H9 (cell line): ENCODE measurements around the gene SRA1. TPM values are rescaled to one million over a fixed set of nuclear protein-coding genes. Genes with fewer than 3 reads are reported as not detected.

Source experiments
- DNase-seq: peaks from one replicate; pipeline ENCODE4 v3.0.0-alpha.2; 2017
- H2AFZ ChIP-seq: one replicate; pipeline ENCODE4 v1.6.1; 2013; ENCODE audit warnings: mild to moderate bottlenecking, low read length, control low read depth, moderate library complexity
- H2AK5ac ChIP-seq: 2 replicates; pipeline ENCODE4 v1.6.1; 2013; ENCODE audit warnings: low read length, control low read depth, mixed read lengths; ENCODE audit not compliant: insufficient read length
- H2BK120ac ChIP-seq: one replicate; pipeline ENCODE4 v1.6.1; 2013; ENCODE audit warnings: low read depth, mild to moderate bottlenecking, low read length, control low read depth, inconsistent platforms; ENCODE audit not compliant: poor library complexity, severe bottlenecking
- H2BK12ac ChIP-seq: 2 replicates; pipeline ENCODE4 v1.6.1; 2013; ENCODE audit warnings: low read length, control low read depth, mixed read lengths, low read depth; ENCODE audit not compliant: insufficient read length
- H2BK15ac ChIP-seq: 2 replicates; pipeline ENCODE4 v1.6.1; 2013; ENCODE audit warnings: low read depth, low read length, control low read depth
- H2BK20ac ChIP-seq: one replicate; pipeline ENCODE4 v1.6.1; 2013; ENCODE audit warnings: low read depth, mild to moderate bottlenecking, low read length, control low read depth, inconsistent platforms; ENCODE audit not compliant: poor library complexity, severe bottlenecking
- H2BK5ac ChIP-seq: 2 replicates; pipeline ENCODE4 v1.6.1; 2013; ENCODE audit warnings: low read length, control low read depth, mixed read lengths; ENCODE audit not compliant: insufficient read length
- H3K14ac ChIP-seq: 2 replicates; pipeline ENCODE4 v1.6.1; 2013; ENCODE audit warnings: low read length, control low read depth; ENCODE audit not compliant: insufficient read depth
- H3K18ac ChIP-seq: 2 replicates; pipeline ENCODE4 v1.6.1; 2013; ENCODE audit warnings: low read depth, mild to moderate bottlenecking, mixed read lengths, low read length, control low read depth; ENCODE audit not compliant: insufficient read length
- H3K23ac ChIP-seq: 2 replicates; pipeline ENCODE4 v1.6.1; 2013; ENCODE audit warnings: low read length, control low read depth, mixed read lengths, low read depth; ENCODE audit not compliant: insufficient read length
- H3K23me2 ChIP-seq: 2 replicates; pipeline ENCODE4 v1.6.1; 2013; ENCODE audit warnings: low read depth, mild to moderate bottlenecking, mixed read lengths, low read length, control low read depth; ENCODE audit not compliant: insufficient read length, poor library complexity, severe bottlenecking
- H3K27ac ChIP-seq: 2 replicates; pipeline ENCODE4 v1.5.1; 2013; ENCODE audit warnings: low read length, control low read depth, mixed read lengths, low read depth; ENCODE audit not compliant: insufficient read length
- H3K27me3 ChIP-seq: 2 replicates; pipeline ENCODE4 v1.6.1; 2013; ENCODE audit warnings: low read length, control low read depth, inconsistent platforms; ENCODE audit not compliant: insufficient read depth
- H3K4ac ChIP-seq: 2 replicates; pipeline ENCODE4 v1.6.1; 2013; ENCODE audit warnings: low read depth, mild to moderate bottlenecking, control low read depth, inconsistent platforms, low read length, moderate library complexity
- H3K4me1 ChIP-seq: 2 replicates; pipeline ENCODE4 v1.6.1; 2013; ENCODE audit warnings: low read length, control low read depth, inconsistent platforms; ENCODE audit not compliant: insufficient read depth
- H3K4me2 ChIP-seq: 2 replicates; pipeline ENCODE4 v1.6.1; 2013; ENCODE audit warnings: low read length, control low read depth, mixed read lengths; ENCODE audit not compliant: insufficient read length, insufficient read depth
- H3K56ac ChIP-seq: 2 replicates; pipeline ENCODE4 v1.6.1; 2013; ENCODE audit warnings: low read depth, mild to moderate bottlenecking, mixed read lengths, low read length, control low read depth; ENCODE audit not compliant: insufficient read length
- H3K79me1 ChIP-seq: 2 replicates; pipeline ENCODE4 v1.6.1; 2013; ENCODE audit warnings: low read depth, mild to moderate bottlenecking, moderate library complexity, low read length, control low read depth, inconsistent platforms; ENCODE audit not compliant: insufficient read depth, poor library complexity, severe bottlenecking
- H3K79me2 ChIP-seq: 2 replicates; pipeline ENCODE4 v1.6.1; 2013; ENCODE audit warnings: low read length, control low read depth, inconsistent platforms; ENCODE audit not compliant: insufficient read depth
- H3K9ac ChIP-seq: 2 replicates; pipeline ENCODE4 v1.6.1; 2013; ENCODE audit warnings: low read length, control low read depth, mixed read lengths; ENCODE audit not compliant: insufficient read length; ENCODE audit errors: extremely low read depth
- H3K9me3 ChIP-seq: one replicate; pipeline ENCODE4 v1.6.1; 2013; ENCODE audit warnings: low read depth, low read length, inconsistent platforms; ENCODE audit not compliant: control insufficient read depth
- H3T11ph ChIP-seq: one replicate; pipeline ENCODE4 v1.6.1; 2013; ENCODE audit warnings: mild to moderate bottlenecking, low read length, control low read depth, inconsistent platforms
- H4K20me1 ChIP-seq: one replicate; pipeline ENCODE4 v1.6.1; 2013; ENCODE audit not compliant: control insufficient read depth, insufficient read length, insufficient read depth
- H4K5ac ChIP-seq: 2 replicates; pipeline ENCODE4 v1.6.1; 2013; ENCODE audit warnings: low read depth, mild to moderate bottlenecking, mixed read lengths, low read length, control low read depth; ENCODE audit not compliant: insufficient read length
- H4K8ac ChIP-seq: replicated peaks from 2 replicates; pipeline ENCODE4 v1.6.1; 2013; ENCODE audit warnings: low read length, control low read depth, mixed read lengths, low read depth; ENCODE audit not compliant: insufficient read length
- H4K91ac ChIP-seq: 2 replicates; pipeline ENCODE4 v1.6.1; 2013; ENCODE audit warnings: low read depth, mild to moderate bottlenecking, moderate library complexity, mixed read lengths, low read length, control low read depth; ENCODE audit not compliant: insufficient read length
- H3K27ac Mint-ChIP-seq, 3 experiments: 2 replicates in 2 of 3; 3 replicates in 1 of 3; pipeline ENCODE4 v1.8.0; 2020 to 2021; ENCODE audit warnings: mixed read lengths in 3 of 3, mild to moderate bottlenecking in 1 of 3, moderate library complexity in 1 of 3
- H3K27me3 Mint-ChIP-seq: 2 replicates; pipeline ENCODE4 v1.8.0; 2021; ENCODE audit warnings: low read depth, mild to moderate bottlenecking, moderate library complexity, mixed read lengths
- H3K36me3 Mint-ChIP-seq, 3 experiments: 2 replicates in 2 of 3; 3 replicates in 1 of 3; pipeline ENCODE4 v1.8.0; 2020 to 2021; ENCODE audit warnings: low read depth in 3 of 3, mixed read lengths in 3 of 3; ENCODE audit not compliant: insufficient read depth in 1 of 3
- H3K4me1 Mint-ChIP-seq, 2 experiments: 2 replicates each; pipeline ENCODE4 v1.8.0; 2020; ENCODE audit warnings: mixed read lengths in 2 of 2
- H3K4me3 Mint-ChIP-seq, 2 experiments: 2 replicates in 1 of 2; 3 replicates in 1 of 2; pipeline ENCODE4 v1.8.0; 2020 to 2021; ENCODE audit warnings: mild to moderate bottlenecking in 2 of 2, mixed read lengths in 2 of 2, moderate library complexity in 1 of 2
- H3K9me3 Mint-ChIP-seq, 2 experiments: 2 replicates in 1 of 2; 3 replicates in 1 of 2; pipeline ENCODE4 v1.8.0; 2020; ENCODE audit warnings: mild to moderate bottlenecking in 2 of 2, mixed read lengths in 2 of 2, moderate library complexity in 1 of 2
- WGBS: extraction: QIAGEN DNeasy Blood & Tissue Kit; methylation state at CpG from one replicate; pipeline ENCODE4 v1.1.7; 2013; ENCODE audit warnings: missing lambda C conversion rate, low lambda C conversion rate, mixed read lengths; ENCODE audit not compliant: insufficient read length; ENCODE audit errors: extremely low coverage; 5-methylcytosine and 5-hydroxymethylcytosine counted together
- total RNA-seq: library from RNA; stranded (reverse); gene quantifications from 2 replicates; pipeline ENCODE4 v1.2.1, GENCODE V29; 2021
- TF ChIP-seq, protein P1 (sequence below): fragments of 200-600 bp; sonication (generic); conservative IDR thresholded peaks from 3 replicates; pipeline ENCODE4 v1.8.0; 2021; ENCODE audit warnings: antibody characterized with exemption, mild to moderate bottlenecking

SRA1 gene
- total RNA-seq, 1 experiment from 2014 or later: 49.3 TPM

DNA sequence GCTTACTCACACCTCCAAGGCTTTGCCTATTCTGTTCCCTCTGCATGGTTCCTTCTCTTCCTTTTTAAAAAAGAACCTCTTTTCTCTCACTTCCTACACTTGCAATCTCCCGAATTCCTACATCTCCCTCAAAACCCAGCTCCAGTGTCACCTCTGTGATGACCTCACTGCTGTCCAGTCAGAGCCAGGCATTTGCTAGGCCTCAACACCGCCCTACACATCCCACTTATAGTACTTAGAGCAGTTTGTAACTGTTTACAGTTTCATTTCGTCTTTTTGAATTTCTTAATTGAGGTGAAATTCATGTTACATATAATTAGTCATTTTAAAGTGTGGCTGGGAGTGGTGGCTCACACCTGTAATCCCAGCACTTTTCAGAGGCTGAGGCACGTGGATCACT lies 44.9 kb upstream of the SRA1 start:
- Histone ChIP-seq H3K4ac (no peak overlapping the region), H3K14ac (no peak overlapping the region), H3T11ph (no peak overlapping the region), H2BK120ac (no peak overlapping the region), H3K4me1 (no peaks in the 10 kb centered on the region), H3K79me1 (no peaks in the 10 kb centered on the region), H2BK20ac (no peak overlapping the region), H2BK12ac (no peak overlapping the region), H2AFZ (no peak overlapping the region), H3K27ac (no peak overlapping the region), H3K27me3 (no peaks in the 10 kb centered on the region), H4K5ac (no peak overlapping the region), H3K79me2 (no peaks in the 10 kb centered on the region), H3K23ac (no peak overlapping the region), H4K8ac (no peak overlapping the region), H4K20me1 (no peaks in the 10 kb centered on the region), H2BK5ac (no peak overlapping the region), H3K9ac (no peak overlapping the region), H3K9me3 (no peaks in the 10 kb centered on the region), H3K4me2 (no peak overlapping the region), H2BK15ac (no peak overlapping the region), H3K23me2 (no peaks in the 10 kb centered on the region), H3K18ac (no peak overlapping the region), H4K91ac (no peak overlapping the region), H3K56ac (no peak overlapping the region), H2AK5ac (no peak overlapping the region)
- Mint-ChIP-seq H3K27me3 (peaks cover 7% of the 10 kb centered on the region), H3K4me1 (no peaks in the 10 kb centered on the region), H3K36me3 (no peaks in the 10 kb centered on the region), H3K4me3 (no peak overlapping the region), H3K9me3 (peaks cover 14 to 21% of the 10 kb centered on the region in 2 experiments; a peak in 4 of 5 replicates), H3K27ac (no peak overlapping the region; a peak in 1 of 7 replicates)
- TF ChIP-seq, protein P1, sequence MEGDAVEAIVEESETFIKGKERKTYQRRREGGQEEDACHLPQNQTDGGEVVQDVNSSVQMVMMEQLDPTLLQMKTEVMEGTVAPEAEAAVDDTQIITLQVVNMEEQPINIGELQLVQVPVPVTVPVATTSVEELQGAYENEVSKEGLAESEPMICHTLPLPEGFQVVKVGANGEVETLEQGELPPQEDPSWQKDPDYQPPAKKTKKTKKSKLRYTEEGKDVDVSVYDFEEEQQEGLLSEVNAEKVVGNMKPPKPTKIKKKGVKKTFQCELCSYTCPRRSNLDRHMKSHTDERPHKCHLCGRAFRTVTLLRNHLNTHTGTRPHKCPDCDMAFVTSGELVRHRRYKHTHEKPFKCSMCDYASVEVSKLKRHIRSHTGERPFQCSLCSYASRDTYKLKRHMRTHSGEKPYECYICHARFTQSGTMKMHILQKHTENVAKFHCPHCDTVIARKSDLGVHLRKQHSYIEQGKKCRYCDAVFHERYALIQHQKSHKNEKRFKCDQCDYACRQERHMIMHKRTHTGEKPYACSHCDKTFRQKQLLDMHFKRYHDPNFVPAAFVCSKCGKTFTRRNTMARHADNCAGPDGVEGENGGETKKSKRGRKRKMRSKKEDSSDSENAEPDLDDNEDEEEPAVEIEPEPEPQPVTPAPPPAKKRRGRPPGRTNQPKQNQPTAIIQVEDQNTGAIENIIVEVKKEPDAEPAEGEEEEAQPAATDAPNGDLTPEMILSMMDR: no peak
- no CpG with 5 or more reads among the region's 4 CpGs for WGBS
- no peak for DNase-seq
